Activated naive CD4-positive, alpha-beta T cell treated with Interleukin-2 at 50 U/mL for 16 hours (primary cell): ENCODE data around the gene SNRNP48.

ENCODE experiments used
- DNase-seq: peaks from one replicate; pipeline ENCODE4 v3.0.0-alpha.2; 2020

Gene SNRNP48

DNA sequence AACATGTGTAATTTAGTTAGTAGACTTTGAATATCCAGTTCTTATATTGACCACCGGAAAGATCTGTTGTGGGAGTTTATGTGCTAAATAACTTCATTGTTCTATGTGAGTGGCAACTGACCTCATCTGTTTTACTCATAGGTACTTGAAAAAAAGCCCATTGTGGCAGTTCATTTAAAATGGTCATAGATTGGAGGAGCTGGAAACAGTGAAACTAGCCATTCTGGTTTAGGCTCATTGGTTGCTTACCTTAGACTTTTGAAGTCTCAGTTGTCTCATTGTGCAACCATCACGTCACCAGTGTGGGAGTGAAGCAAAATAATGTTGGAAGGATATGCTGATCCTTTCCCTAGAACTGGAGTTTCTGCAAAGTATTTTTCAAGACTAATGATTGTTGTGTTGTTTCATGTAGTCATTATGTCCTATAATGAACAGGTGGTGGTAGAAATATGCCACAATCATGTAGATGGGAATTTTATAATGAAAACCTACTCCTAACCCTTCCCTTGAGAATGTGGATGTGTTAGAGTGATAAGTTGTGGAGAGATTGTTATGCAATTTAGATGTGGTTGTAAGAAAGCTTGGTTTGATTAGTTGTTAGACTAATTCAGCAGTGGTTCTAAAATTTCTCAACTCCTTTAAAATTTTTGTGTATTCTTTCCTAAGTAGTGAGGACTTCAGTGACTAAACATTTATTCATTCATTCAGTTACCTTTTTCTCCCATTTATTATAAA lies 30.2 kb upstream of the SNRNP48 start:
- no peak for DNase-seq

DNA sequence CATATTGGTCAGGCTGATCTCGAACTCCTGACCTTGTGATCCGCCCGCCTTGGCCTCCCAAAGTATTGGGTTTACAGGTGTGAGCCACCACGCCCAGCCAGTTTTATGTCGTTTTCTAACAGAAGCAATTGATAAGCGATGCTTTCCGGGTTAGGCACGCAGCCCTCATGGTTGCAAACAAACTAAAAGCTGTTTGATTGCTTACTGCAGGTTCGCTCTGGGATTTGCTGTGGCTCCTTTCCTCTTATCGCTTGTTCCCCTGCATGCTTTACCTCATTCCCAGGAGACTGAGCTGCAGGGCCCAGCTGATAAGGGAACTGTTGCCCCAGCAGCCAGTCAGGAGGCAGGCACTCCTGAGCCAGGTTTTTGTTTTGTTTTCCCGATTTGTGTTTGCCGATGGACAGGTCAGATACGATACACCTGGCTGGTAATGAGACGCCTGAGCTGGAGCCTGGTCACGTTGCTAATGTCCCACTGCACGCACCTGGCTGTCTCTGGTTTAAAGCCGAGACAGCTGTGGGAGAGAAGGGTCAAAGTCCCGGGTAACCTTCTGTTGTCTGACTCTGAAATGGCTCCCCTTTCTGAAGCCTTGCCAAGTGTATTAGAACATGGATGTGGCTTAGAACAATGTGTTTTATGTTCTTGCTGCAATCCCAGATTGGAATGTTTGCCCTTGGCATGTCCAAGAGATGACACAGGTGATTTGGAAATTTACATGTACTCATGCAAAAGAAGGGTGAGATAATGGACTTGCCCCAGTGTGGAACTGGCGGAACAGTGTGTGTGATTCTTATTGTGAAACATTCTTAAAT lies 28.6 kb upstream of the SNRNP48 start:
- DNase-seq = no peak

DNA sequence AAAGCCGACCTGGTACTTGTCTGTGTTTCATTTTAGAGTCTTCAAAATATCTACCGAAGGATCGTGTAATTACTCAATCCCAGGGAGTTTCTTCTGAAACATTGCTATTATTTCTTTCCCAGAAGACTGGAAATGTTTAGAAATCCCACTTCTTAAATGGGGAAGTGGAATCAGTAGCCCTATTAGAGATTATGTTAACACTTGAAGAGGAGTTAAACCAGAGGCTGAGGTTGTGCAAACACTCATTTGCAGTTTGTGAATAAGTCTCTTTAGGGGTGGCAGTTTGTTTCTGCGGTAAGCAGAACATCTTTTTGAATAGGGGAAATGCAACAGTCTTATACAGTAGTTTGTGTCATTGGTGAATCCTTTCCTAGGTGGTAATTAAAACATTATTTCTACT lies 27.2 kb upstream of the SNRNP48 start:
- no peak for DNase-seq

DNA sequence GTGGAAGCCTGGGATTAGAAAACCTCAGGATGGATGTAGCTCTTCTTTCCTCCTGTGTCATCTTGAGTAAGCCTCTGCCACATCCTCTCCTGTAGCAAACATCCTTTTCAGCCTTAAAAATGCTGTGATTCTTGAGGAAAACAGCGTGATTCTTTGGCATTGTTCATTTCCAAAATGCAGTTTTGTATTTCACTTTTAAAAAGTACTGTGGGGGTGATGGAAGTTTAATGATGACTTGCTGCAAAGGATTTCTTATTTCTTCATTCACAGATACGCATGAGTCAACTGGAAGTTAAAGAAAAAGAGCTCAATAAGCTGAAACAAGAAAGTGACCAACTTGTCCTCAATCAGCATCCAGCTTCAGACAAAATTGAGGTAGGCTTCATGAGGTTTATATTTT lies 23.9 kb upstream of the SNRNP48 start:
- DNase-seq = no peak

GRCh38 chr6:7566617-7567173 lies 23.3 kb upstream of the SNRNP48 start:
- no peak for DNase-seq

DNA sequence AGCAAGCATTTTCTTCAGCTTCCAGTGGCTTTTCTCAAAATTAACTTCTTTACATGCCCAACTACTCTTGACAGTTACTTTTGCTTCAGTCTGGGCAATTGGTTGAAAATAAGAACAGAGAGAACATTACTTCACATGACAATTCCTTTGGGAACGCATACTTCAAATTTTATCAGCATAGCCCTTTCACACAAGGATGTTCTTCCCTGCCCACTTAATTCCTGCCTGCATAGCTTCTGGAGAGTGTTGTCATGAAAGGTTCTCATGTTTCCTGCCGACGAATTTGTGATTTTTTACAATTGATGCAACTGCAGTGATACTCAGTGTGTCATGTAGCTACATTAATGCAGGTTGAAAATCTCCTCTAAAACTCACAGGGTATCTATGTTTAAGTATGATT lies 22.0 kb upstream of the SNRNP48 start:
- no peak for DNase-seq

GRCh38 chr6:7569082-7569481 lies 20.9 kb upstream of the SNRNP48 start:
- DNase-seq = no peak

GRCh38 chr6:7572213-7572943 lies 17.6 kb upstream of the SNRNP48 start:
- no peak for DNase-seq

DNA sequence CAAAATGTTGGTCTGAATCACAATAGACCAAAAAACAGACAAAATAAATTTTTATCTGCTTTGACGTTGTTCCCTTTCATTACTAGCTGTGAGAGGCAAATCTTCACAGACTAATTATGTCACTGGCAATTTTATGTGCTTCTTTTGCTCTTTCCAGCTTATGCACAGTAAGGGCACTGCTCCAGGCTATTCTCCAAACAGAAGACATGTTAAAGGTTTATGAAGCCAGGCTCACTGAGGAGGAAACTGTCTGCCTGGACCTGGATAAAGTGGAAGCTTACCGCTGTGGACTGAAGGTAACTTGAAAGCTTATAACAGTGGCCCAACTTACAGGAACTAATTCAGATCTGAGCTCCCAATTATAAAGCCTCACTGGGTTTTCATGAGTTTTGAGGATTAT lies 15.5 kb upstream of the SNRNP48 start:
- DNase-seq = no peak

- no peak for DNase-seq
Observed at GRCh38 chr6:7578516-7578915, 11.5 kb upstream of the SNRNP48 start.

GRCh38 chr6:7578931-7579330 lies 11.1 kb upstream of the SNRNP48 start:
- DNase-seq = no peak

- DNase-seq = no peak
Observed at GRCh38 chr6:7579851-7580250, 10.1 kb upstream of the SNRNP48 start.

- no peak for DNase-seq
Observed at GRCh38 chr6:7580537-7580926, 9.5 kb upstream of the SNRNP48 start.

DNA sequence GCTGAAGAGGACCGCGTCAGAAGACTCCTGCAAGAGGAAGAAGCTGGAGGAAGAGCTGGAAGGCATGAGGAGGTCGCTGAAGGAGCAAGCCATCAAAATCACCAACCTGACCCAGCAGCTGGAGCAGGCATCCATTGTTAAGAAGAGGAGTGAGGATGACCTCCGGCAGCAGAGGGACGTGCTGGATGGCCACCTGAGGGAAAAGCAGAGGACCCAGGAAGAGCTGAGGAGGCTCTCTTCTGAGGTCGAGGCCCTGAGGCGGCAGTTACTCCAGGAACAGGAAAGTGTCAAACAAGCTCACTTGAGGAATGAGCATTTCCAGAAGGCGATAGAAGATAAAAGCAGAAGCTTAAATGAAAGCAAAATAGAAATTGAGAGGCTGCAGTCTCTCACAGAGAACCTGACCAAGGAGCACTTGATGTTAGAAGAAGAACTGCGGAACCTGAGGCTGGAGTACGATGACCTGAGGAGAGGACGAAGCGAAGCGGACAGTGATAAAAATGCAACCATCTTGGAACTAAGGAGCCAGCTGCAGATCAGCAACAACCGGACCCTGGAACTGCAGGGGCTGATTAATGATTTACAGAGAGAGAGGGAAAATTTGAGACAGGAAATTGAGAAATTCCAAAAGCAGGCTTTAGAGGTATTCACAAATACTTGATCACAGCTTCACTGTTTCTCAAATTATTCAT lies 8.9 kb upstream of the SNRNP48 start:
- DNase-seq = no peak

DNA sequence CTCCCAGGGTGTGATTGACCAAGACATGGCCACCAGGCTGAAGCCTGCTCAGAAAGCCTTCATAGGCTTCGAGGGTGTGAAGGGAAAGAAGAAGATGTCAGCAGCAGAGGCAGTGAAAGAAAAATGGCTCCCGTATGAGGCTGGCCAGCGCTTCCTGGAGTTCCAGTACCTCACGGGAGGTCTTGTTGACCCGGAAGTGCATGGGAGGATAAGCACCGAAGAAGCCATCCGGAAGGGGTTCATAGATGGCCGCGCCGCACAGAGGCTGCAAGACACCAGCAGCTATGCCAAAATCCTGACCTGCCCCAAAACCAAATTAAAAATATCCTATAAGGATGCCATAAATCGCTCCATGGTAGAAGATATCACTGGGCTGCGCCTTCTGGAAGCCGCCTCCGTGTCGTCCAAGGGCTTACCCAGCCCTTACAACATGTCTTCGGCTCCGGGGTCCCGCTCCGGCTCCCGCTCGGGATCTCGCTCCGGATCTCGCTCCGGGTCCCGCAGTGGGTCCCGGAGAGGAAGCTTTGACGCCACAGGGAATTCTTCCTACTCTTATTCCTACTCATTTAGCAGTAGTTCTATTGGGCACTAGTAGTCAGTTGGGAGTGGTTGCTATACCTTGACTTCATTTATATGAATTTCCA lies 4.6 kb upstream of the SNRNP48 start:
- no peak for DNase-seq

- no peak for DNase-seq
Observed at GRCh38 chr6:7587631-7588100, 2.3 kb upstream of the SNRNP48 start.

DNA sequence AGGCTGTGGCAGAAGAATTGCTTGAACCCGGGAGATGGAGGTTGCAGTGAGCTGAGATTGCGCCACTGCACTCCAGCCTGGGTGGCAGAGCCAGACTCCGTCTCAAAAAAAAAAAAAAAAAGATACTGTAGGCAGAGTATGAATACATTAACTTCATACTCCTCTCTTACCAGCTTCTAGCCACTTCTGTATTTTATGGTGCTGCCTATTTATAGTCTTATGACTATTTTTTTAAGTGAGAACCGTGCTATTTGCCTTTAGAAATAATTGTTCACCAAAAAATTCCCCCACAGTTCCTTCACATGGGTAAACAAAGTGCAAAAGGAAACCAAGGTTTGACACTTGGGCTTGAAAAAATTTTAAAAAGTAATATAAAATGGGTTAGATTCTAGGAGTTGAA lies 1.5 kb upstream of the SNRNP48 start:
- DNase-seq = no peak

DNA sequence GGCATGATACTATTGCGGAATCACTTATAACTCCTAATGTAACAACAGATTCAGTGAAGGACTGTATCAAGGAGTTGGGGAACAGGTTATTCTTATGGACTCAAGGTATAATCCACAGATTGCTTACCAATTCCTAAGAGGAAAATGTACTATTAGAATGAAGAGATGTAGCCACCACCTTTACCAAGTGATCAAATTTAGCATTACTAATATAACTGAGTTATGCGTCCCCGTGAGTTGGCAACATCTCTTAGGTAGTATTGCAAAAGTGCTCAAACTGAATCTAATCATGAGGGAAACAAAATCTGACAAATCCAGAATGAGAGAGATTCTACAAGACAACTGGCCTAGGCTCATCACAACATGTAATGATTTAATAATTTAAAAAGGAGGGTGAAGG lies 777 bp upstream of the SNRNP48 start:
- no peak for DNase-seq

GRCh38 chr6:7590918-7591302 lies 912 bp downstream of the SNRNP48 start:
- no peak for DNase-seq

DNA sequence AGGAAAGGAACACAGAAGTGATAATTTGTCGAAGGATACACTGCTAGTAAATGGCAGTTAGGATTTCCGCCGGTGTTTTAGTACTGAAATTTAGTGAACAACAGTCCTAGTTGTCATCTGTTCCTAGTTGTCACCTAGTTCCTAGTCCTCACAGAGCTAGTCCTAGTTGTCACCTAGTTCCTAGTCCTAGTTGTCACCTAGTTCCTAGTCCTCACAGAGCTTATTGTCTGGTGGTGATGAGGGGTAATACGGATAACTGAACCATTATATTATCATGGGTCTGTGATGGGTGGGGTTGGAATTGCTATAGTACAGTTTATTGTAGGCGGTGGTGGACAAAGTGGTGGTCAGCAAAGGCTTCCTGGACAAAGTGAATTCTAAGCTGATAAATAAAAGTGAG lies 1.8 kb downstream of the SNRNP48 start:
- no peak for DNase-seq

DNA sequence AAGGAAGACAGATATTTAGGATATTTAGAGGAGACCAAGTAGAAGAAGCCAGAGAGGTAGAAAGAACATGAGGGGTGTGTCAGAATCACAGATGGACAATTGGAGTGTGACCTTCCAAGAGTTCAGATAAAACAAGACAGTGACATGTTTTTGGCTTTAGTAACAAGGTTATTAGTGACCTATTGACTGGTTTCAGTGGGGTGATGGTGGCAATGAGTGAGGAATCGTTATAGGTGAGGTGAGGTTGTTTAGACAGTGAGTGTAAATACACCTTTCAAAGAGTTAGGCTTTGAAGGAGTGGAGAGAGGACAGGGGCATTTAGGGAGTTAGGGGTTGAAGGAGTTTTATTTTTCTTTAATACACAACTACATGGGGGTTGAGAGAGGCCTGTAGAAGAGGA lies 3.2 kb downstream of the SNRNP48 start:
- DNase-seq = no peak

GRCh38 chr6:7594579-7595125 lies 4.7 kb downstream of the SNRNP48 start:
- DNase-seq = no peak
